Midbrain (tissue), 1 donor: Measurements from ENCODE around the gene ADAMTS8.

Experiments
- DNase-seq: peaks from one replicate; lab custom pipeline; 2025; lab: John Stamatoyannopoulos, UW

Gene ADAMTS8

DNA sequence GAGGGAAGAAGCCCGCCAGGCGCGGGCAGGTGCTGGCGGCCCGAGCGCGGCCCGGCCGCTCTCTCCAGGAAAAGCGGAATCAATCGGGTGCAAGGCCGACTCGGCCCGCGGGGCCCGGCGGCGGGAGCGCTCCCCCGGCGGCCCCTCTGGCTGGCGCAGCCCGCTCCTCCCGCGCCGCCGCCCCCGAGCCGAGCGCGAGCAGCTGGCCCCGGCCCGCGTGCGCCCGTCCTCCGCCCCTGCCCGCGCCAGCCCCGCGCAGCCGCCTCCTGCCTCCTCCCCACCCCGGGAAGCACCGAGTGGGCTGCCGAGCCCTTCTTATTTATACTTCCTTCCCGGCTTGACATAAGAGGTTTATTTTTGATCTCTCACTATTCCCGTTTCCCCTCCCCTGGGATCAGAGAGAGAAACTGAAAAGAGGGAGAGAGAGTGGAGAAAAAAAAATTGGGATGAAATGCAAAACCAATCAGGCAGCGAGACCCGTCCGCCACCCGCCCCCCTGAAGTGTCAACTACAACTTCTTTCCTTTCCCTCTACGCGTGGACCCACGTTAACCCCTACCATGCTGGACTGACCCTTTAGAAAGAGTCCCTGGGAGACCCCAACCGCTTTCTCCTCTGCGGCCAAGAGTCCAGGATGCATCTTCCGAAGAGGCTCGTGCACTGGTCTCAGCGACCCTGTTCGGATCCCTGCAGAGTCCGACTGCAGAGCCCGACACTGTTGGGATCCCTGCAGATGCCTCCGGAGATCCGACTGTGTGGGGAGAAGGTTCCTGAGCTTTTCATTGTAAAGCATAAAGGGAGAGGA lies at the start of gene ADAMTS8:
Gene ADAMTS8, minus strand, starts transcription at position 294 of the 804 bp plus-strand sequence. CDS start 323 bp downstream, outside the sequence.
- no peak for DNase-seq

DNA sequence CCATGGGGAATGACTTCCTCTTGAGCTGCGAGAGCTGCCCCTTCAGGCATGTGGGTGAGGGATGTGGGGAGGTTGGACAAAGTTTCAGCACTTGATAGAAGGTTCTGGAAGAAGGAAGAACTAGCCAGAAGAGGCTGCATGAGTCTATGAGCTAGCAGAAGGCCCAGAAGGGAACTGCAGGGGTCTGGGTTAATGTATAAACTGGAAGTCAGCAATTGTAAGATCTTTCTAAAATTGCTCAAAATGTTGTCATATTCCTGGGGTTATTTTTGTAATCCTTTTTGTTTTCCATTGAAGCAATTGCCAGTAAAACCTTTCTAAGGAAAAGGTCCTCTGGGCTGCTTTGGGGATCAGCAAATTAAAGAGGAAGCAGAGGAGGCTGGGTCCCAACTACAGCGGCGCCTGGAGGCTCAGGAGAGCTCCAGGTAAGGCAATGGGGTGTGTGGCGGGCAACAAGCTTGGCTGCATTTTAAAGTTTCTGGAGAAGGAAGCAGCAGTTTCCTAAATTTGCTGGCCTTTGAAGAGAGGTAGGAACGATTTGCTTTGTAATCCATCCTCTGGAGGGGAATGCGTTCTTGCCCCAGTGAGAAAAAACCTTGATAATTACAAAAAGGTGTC lies 49.3 kb upstream of the ADAMTS8 start:
- no peak for DNase-seq

GRCh38 chr11:130476922-130477491 lies 48.6 kb upstream of the ADAMTS8 start:
- DNase-seq, result no peak

GRCh38 chr11:130476200-130476921 lies 48.0 kb upstream of the ADAMTS8 start:
- no peak for DNase-seq

- DNase-seq, result no peak
Observed at GRCh38 chr11:130475426-130476053, 47.1 kb upstream of the ADAMTS8 start.

DNA sequence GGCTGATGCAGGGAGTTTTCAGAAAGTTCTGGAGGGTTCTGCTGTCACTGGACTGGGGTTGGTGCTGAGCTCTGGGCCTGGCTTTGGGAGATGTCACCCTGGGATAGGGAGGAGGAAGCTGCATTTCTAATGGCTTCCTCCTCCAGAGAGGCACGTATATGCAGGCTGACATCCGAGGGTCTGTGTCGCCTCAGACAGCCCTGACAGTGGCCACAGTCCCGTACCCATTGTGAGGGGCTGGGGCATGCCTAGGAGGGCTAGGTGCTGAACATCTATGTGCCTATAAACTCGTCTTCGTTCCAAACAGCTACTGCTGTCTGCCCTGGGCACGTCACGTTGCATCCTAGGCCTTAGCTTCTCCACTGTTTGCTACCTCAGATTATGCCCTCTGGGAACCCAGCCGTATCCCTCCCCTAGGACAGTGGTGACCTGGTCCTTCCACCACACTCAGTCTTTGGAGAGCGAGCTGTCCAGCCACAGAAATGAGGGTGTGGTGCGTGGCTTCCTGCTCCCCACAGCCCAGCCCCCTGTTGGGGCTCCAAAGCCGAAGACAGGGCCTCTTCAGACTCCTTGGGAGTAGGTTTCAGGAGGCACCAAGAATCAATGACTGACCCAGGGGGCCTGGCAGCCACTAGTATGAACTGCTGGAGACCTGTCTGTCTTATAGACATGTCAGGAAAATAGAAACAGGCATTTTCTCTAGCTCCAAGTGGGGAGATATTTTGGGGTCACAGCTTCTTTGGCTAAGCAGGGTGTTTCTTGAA lies 46.4 kb upstream of the ADAMTS8 start:
- no peak for DNase-seq

GRCh38 chr11:130473795-130474377 lies 45.5 kb upstream of the ADAMTS8 start:
- DNase-seq, result no peak

- DNase-seq, result no peak
Observed at GRCh38 chr11:130473056-130473794, 44.8 kb upstream of the ADAMTS8 start.

- no peak for DNase-seq
Observed at GRCh38 chr11:130472434-130472961, 44.1 kb upstream of the ADAMTS8 start.

DNA sequence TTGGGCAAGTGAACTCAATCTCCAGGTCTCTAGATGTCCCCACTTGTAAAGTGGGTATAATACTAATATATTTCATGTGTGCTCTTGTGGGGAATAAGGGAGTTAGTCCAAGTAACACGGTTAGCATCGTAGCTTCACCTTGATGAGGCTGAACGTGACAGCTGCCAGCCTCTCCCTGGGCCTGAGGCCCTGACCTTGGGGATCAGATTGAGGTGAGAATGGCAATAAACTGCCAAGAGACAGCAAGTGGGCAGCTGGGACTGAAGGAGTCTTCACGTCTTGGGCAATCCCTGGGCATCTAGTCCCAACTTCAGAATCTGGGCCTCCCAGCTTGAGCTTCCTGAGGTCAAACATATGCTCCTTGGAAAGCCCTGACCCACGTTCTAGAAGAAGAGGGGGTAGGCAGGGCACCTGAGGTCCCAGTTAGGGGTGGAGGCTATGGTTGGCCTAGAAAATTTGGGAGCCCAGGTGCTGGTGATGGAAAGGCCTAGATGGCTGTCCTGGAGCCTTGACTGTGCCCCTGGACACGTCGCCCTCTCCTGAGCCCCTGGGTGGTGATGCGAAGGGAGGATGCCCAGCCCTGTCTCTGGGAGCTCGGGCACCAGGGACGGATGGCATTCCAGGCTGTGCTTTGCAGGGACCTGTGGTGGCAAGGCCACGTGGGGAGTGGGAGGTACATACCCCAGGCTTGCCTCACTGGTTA lies 43.5 kb upstream of the ADAMTS8 start:
- no peak for DNase-seq

GRCh38 chr11:130470832-130471706 lies 42.7 kb upstream of the ADAMTS8 start:
- DNase-seq, result no peak

DNA sequence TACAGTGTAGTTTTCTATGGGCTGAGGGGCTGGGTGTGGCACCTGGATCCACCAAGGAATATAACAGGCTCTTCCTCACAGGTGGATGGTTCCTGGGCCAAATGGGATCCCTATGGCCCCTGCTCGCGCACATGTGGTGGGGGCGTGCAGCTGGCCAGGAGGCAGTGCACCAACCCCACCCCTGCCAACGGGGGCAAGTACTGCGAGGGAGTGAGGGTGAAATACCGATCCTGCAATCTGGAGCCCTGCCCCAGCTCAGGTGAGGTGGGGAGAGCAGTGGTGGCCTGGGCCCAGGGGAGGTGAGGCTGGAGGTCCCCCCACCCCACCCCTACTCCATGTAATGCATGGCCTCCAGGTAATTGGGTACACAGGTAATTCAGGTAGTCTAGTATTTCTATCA lies 40.8 kb upstream of the ADAMTS8 start:
- DNase-seq, result no peak

DNA sequence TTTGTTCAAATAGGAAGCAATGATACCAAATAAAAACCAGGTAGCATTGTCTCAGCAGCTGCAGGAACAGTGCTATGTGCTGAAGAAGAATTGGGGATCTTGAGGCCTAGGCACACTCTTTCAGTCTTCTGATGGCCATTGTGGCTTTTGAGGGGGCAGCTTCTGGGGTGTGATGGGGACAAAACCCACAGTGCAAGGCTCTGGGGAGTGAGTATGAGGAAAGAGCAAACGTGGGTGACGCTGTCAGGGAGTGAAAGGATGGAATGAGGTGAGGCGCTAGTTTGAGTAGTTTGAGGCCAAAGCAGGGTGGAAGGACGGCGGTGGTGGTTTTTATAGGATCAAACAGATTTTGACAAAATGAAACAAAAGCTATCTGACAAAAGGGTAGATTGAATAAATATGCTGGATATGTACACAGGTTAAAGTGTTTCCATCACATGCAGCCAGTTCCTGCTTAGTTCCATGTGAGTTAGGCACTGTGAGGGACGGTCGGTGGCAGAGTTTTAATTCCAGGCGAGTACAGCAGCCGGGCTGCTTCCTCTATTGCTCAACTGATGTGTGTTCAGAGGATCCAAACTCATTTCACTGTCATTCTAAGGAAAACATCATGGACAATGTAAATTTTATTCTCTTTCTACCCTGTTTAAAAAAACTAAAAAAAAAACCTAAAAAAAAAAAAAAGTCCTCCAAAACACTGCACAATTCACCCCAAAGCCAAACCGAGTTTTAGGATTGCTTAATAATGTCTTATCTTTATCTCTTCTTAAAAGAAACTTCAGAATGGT lies 38.9 kb upstream of the ADAMTS8 start:
- DNase-seq, result no peak

- no peak for DNase-seq
Observed at GRCh38 chr11:130465263-130465662, 36.9 kb upstream of the ADAMTS8 start.

DNA sequence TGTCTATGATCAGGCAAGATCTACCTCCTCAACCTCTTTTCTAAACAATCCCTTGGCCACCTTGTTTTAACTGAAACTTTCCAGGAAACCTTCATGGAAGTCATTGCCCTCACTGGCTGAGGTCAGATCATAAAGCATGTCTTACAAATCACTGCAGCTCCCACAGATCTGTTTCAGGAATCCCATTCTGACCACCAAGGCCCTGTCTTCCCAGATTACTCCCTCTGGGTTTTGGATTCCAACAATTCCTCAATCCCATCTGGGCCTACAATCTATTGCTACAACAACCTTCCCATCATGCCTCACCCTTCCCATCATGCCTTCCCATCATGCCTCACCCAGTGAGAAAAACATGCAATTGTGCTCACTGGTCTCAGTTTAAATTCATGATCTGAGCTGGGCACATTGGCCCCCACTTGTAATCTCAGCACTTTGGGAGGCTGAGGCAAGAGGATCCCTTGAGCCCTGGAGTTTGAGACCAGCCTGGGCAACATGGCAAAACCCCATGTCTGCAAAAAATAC lies 35.9 kb upstream of the ADAMTS8 start:
- no peak for DNase-seq

GRCh38 chr11:130462931-130463330 lies 34.5 kb upstream of the ADAMTS8 start:
- no peak for DNase-seq
